H9 (cell line): Measurements from ENCODE around the gene NUDT7. TPM values are rescaled to one million over a fixed set of nuclear protein-coding genes. Genes with fewer than 3 reads are reported as not detected.

ENCODE experiments used
- DNase-seq: peaks from one replicate; pipeline ENCODE4 v3.0.0-alpha.2; 2017
- H2AFZ ChIP-seq: one replicate; pipeline ENCODE4 v1.6.1; 2013; ENCODE audit warnings: mild to moderate bottlenecking, low read length, control low read depth, moderate library complexity
- H2AK5ac ChIP-seq: 2 replicates; pipeline ENCODE4 v1.6.1; 2013; ENCODE audit warnings: low read length, control low read depth, mixed read lengths; ENCODE audit not compliant: insufficient read length
- H2BK120ac ChIP-seq: one replicate; pipeline ENCODE4 v1.6.1; 2013; ENCODE audit warnings: low read depth, mild to moderate bottlenecking, low read length, control low read depth, inconsistent platforms; ENCODE audit not compliant: poor library complexity, severe bottlenecking
- H2BK12ac ChIP-seq: 2 replicates; pipeline ENCODE4 v1.6.1; 2013; ENCODE audit warnings: low read length, control low read depth, mixed read lengths, low read depth; ENCODE audit not compliant: insufficient read length
- H2BK15ac ChIP-seq: 2 replicates; pipeline ENCODE4 v1.6.1; 2013; ENCODE audit warnings: low read depth, low read length, control low read depth
- H2BK20ac ChIP-seq: one replicate; pipeline ENCODE4 v1.6.1; 2013; ENCODE audit warnings: low read depth, mild to moderate bottlenecking, low read length, control low read depth, inconsistent platforms; ENCODE audit not compliant: poor library complexity, severe bottlenecking
- H2BK5ac ChIP-seq: 2 replicates; pipeline ENCODE4 v1.6.1; 2013; ENCODE audit warnings: low read length, control low read depth, mixed read lengths; ENCODE audit not compliant: insufficient read length
- H3K14ac ChIP-seq: 2 replicates; pipeline ENCODE4 v1.6.1; 2013; ENCODE audit warnings: low read length, control low read depth; ENCODE audit not compliant: insufficient read depth
- H3K18ac ChIP-seq: 2 replicates; pipeline ENCODE4 v1.6.1; 2013; ENCODE audit warnings: low read depth, mild to moderate bottlenecking, mixed read lengths, low read length, control low read depth; ENCODE audit not compliant: insufficient read length
- H3K23ac ChIP-seq: 2 replicates; pipeline ENCODE4 v1.6.1; 2013; ENCODE audit warnings: low read length, control low read depth, mixed read lengths, low read depth; ENCODE audit not compliant: insufficient read length
- H3K23me2 ChIP-seq: 2 replicates; pipeline ENCODE4 v1.6.1; 2013; ENCODE audit warnings: low read depth, mild to moderate bottlenecking, mixed read lengths, low read length, control low read depth; ENCODE audit not compliant: insufficient read length, poor library complexity, severe bottlenecking
- H3K27ac ChIP-seq: 2 replicates; pipeline ENCODE4 v1.5.1; 2013; ENCODE audit warnings: low read length, control low read depth, mixed read lengths, low read depth; ENCODE audit not compliant: insufficient read length
- H3K27me3 ChIP-seq: 2 replicates; pipeline ENCODE4 v1.6.1; 2013; ENCODE audit warnings: low read length, control low read depth, inconsistent platforms; ENCODE audit not compliant: insufficient read depth
- H3K4ac ChIP-seq: 2 replicates; pipeline ENCODE4 v1.6.1; 2013; ENCODE audit warnings: low read depth, mild to moderate bottlenecking, control low read depth, inconsistent platforms, low read length, moderate library complexity
- H3K4me1 ChIP-seq: 2 replicates; pipeline ENCODE4 v1.6.1; 2013; ENCODE audit warnings: low read length, control low read depth, inconsistent platforms; ENCODE audit not compliant: insufficient read depth
- H3K4me2 ChIP-seq: 2 replicates; pipeline ENCODE4 v1.6.1; 2013; ENCODE audit warnings: low read length, control low read depth, mixed read lengths; ENCODE audit not compliant: insufficient read length, insufficient read depth
- H3K56ac ChIP-seq: 2 replicates; pipeline ENCODE4 v1.6.1; 2013; ENCODE audit warnings: low read depth, mild to moderate bottlenecking, mixed read lengths, low read length, control low read depth; ENCODE audit not compliant: insufficient read length
- H3K79me1 ChIP-seq: 2 replicates; pipeline ENCODE4 v1.6.1; 2013; ENCODE audit warnings: low read depth, mild to moderate bottlenecking, moderate library complexity, low read length, control low read depth, inconsistent platforms; ENCODE audit not compliant: insufficient read depth, poor library complexity, severe bottlenecking
- H3K79me2 ChIP-seq: 2 replicates; pipeline ENCODE4 v1.6.1; 2013; ENCODE audit warnings: low read length, control low read depth, inconsistent platforms; ENCODE audit not compliant: insufficient read depth
- H3K9ac ChIP-seq: 2 replicates; pipeline ENCODE4 v1.6.1; 2013; ENCODE audit warnings: low read length, control low read depth, mixed read lengths; ENCODE audit not compliant: insufficient read length; ENCODE audit errors: extremely low read depth
- H3K9me3 ChIP-seq: one replicate; pipeline ENCODE4 v1.6.1; 2013; ENCODE audit warnings: low read depth, low read length, inconsistent platforms; ENCODE audit not compliant: control insufficient read depth
- H3T11ph ChIP-seq: one replicate; pipeline ENCODE4 v1.6.1; 2013; ENCODE audit warnings: mild to moderate bottlenecking, low read length, control low read depth, inconsistent platforms
- H4K20me1 ChIP-seq: one replicate; pipeline ENCODE4 v1.6.1; 2013; ENCODE audit not compliant: control insufficient read depth, insufficient read length, insufficient read depth
- H4K5ac ChIP-seq: 2 replicates; pipeline ENCODE4 v1.6.1; 2013; ENCODE audit warnings: low read depth, mild to moderate bottlenecking, mixed read lengths, low read length, control low read depth; ENCODE audit not compliant: insufficient read length
- H4K8ac ChIP-seq: replicated peaks from 2 replicates; pipeline ENCODE4 v1.6.1; 2013; ENCODE audit warnings: low read length, control low read depth, mixed read lengths, low read depth; ENCODE audit not compliant: insufficient read length
- H4K91ac ChIP-seq: 2 replicates; pipeline ENCODE4 v1.6.1; 2013; ENCODE audit warnings: low read depth, mild to moderate bottlenecking, moderate library complexity, mixed read lengths, low read length, control low read depth; ENCODE audit not compliant: insufficient read length
- H3K27ac Mint-ChIP-seq, 3 experiments: 2 replicates in 2 of 3; 3 replicates in 1 of 3; pipeline ENCODE4 v1.8.0; 2020 to 2021; ENCODE audit warnings: mixed read lengths in 3 of 3, mild to moderate bottlenecking in 1 of 3, moderate library complexity in 1 of 3
- H3K27me3 Mint-ChIP-seq: 2 replicates; pipeline ENCODE4 v1.8.0; 2021; ENCODE audit warnings: low read depth, mild to moderate bottlenecking, moderate library complexity, mixed read lengths
- H3K36me3 Mint-ChIP-seq, 3 experiments: 2 replicates in 2 of 3; 3 replicates in 1 of 3; pipeline ENCODE4 v1.8.0; 2020 to 2021; ENCODE audit warnings: low read depth in 3 of 3, mixed read lengths in 3 of 3; ENCODE audit not compliant: insufficient read depth in 1 of 3
- H3K4me1 Mint-ChIP-seq, 2 experiments: 2 replicates each; pipeline ENCODE4 v1.8.0; 2020; ENCODE audit warnings: mixed read lengths in 2 of 2
- H3K4me3 Mint-ChIP-seq, 2 experiments: 2 replicates in 1 of 2; 3 replicates in 1 of 2; pipeline ENCODE4 v1.8.0; 2020 to 2021; ENCODE audit warnings: mild to moderate bottlenecking in 2 of 2, mixed read lengths in 2 of 2, moderate library complexity in 1 of 2
- H3K9me3 Mint-ChIP-seq, 2 experiments: 2 replicates in 1 of 2; 3 replicates in 1 of 2; pipeline ENCODE4 v1.8.0; 2020; ENCODE audit warnings: mild to moderate bottlenecking in 2 of 2, mixed read lengths in 2 of 2, moderate library complexity in 1 of 2
- CTCF ChIP-seq: fragments of 200-600 bp; sonication (generic); conservative IDR thresholded peaks from 3 replicates; pipeline ENCODE4 v1.8.0; 2021; ENCODE audit warnings: antibody characterized with exemption, mild to moderate bottlenecking
- WGBS: extraction: QIAGEN DNeasy Blood & Tissue Kit; methylation state at CpG from one replicate; pipeline ENCODE4 v1.1.7; 2013; ENCODE audit warnings: missing lambda C conversion rate, low lambda C conversion rate, mixed read lengths; ENCODE audit not compliant: insufficient read length; ENCODE audit errors: extremely low coverage; 5-methylcytosine and 5-hydroxymethylcytosine counted together
- total RNA-seq: library from RNA; stranded (reverse); gene quantifications from 2 replicates; pipeline ENCODE4 v1.2.1, GENCODE V29; 2021

The NUDT7 gene
- total RNA-seq, 1 experiment from 2014 or later, result 6.8 TPM

DNA sequence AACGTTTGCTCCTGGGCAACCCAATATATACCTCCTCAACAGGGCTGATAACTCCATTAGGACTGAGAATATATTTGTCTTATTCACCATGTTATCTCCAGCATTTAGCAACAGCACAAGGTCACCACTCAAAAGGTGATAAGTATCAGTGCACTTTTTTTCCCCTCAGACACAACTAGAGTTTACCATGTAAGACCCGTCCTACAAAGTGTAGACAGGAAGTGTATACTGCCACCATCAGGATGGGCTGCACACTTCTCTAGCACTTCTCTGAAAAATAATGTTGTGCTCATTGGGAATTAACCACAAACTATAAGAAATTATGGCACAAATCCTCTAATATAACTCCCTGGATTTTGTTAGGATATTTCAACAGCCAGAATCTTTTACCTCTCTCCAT lies 60.4 kb downstream of the NUDT7 start:
- no peak overlapping the region for H3T11ph ChIP-seq
- H3K18ac ChIP-seq, result no peak overlapping the region
- H3K4me1 ChIP-seq, result no peaks in the 10 kb centered on the region; the same call in 1 of the 2 replicates
- H3K23me2 ChIP-seq, result no peaks in the 10 kb centered on the region
- H3K27ac ChIP-seq, result no peak overlapping the region
- no peak overlapping the region for H3K23ac ChIP-seq
- H2BK15ac ChIP-seq, result no peak overlapping the region
- no peak overlapping the region for H2BK5ac ChIP-seq
- H3K79me1 ChIP-seq, result no peaks in the 10 kb centered on the region
- H4K91ac ChIP-seq, result no peak overlapping the region
- H2BK20ac ChIP-seq, result no peak overlapping the region
- no peak overlapping the region for H4K8ac ChIP-seq
- H2AFZ ChIP-seq, result no peak overlapping the region
- Mint-ChIP-seq H3K4me1 (peaks cover 7 to 8% of the 10 kb centered on the region in 2 experiments), H3K27ac (no peak overlapping the region), H3K4me3 (no peak overlapping the region), H3K36me3 (peaks cover 2 to 6% (median 5%) of the 10 kb centered on the region in 3 experiments; a peak in 4 of 7 replicates), H3K9me3 (peaks cover 0 to 6% of the 10 kb centered on the region in 2 experiments; a peak in 4 of 5 replicates), H3K27me3 (peaks cover 22% of the 10 kb centered on the region)
- no peak overlapping the region for H2BK120ac ChIP-seq
- no CpG with 5 or more reads among the region's 2 CpGs for WGBS
- no peak overlapping the region for H3K14ac ChIP-seq
- no peaks in the 10 kb centered on the region for H3K9me3 ChIP-seq
- no peak overlapping the region for H3K4me2 ChIP-seq
- no peak overlapping the region for H2BK12ac ChIP-seq
- DNase-seq, result no peak
- peak; percentile 65; the same call in 2 of the 3 replicates for TF ChIP-seq CTCF
- H3K56ac ChIP-seq, result no peak overlapping the region
- no peak overlapping the region for H3K9ac ChIP-seq
- H3K4ac ChIP-seq, result no peak overlapping the region
- H4K20me1 ChIP-seq, result no peaks in the 10 kb centered on the region
- H2AK5ac ChIP-seq, result no peak overlapping the region
- no peak overlapping the region for H4K5ac ChIP-seq
- peaks cover 3% of the 10 kb centered on the region; the same call in 1 of the 2 replicates for H3K27me3 ChIP-seq
- H3K79me2 ChIP-seq, result no peaks in the 10 kb centered on the region
